Chondrocyte (in vitro differentiated cells): ENCODE results near the gene ARL2. TPM values are rescaled to one million over a fixed set of nuclear protein-coding genes. Genes with fewer than 3 reads are reported as not detected.
"Not testable (repeated sequence)": the region's sequence is repeated elsewhere in the genome, so short reads cannot be mapped to it uniquely, and the experiment has no call there.

Experiments used
- DNase-seq: peaks from one replicate; pipeline ENCODE4 v3.0.0; 2021; ENCODE audit warnings: mixed read lengths, low spot score
- H3K27ac Mint-ChIP-seq: one replicate; pipeline ENCODE4 v1.8.0; 2021; ENCODE audit warnings: mild to moderate bottlenecking, moderate library complexity, mixed read lengths; ENCODE audit not compliant: unreplicated experiment
- H3K27me3 Mint-ChIP-seq: 2 replicates; pipeline ENCODE4 v1.8.0; 2021; ENCODE audit warnings: low read depth, mixed read lengths
- H3K36me3 Mint-ChIP-seq: 2 replicates; pipeline ENCODE4 v1.8.0; 2021; ENCODE audit warnings: low read depth, mixed read lengths
- H3K4me1 Mint-ChIP-seq: 2 replicates; pipeline ENCODE4 v1.8.0; 2021; ENCODE audit warnings: low read depth, mild to moderate bottlenecking, mixed read lengths
- H3K4me3 Mint-ChIP-seq: one replicate; pipeline ENCODE4 v1.8.0; 2021; ENCODE audit warnings: mild to moderate bottlenecking, moderate library complexity, mixed read lengths; ENCODE audit not compliant: unreplicated experiment
- H3K9me3 Mint-ChIP-seq: 2 replicates; pipeline ENCODE4 v1.8.0; 2021; ENCODE audit warnings: low read depth, mixed read lengths
- CTCF ChIP-seq: fragments of 200-600 bp; sonication (generic); IDR thresholded peaks from 2 replicates; pipeline ENCODE4 v1.5.0; 2021; ENCODE audit warnings: antibody characterized with exemption, mild to moderate bottlenecking, moderate library complexity
- total RNA-seq: library from RNA; stranded (reverse); gene quantifications from 3 replicates; pipeline ENCODE4 v1.2.1, GENCODE V29; 2021

Gene ARL2
- total RNA-seq, 1 donor from 2014 or later: 85.5 TPM

GRCh38 chr11:65019824-65020223, 5.9 kb downstream of the ARL2 start:
- no peaks in the 10 kb centered on the region for H3K9me3 Mint-ChIP-seq
- H3K4me1 Mint-ChIP-seq: peaks cover 6% of the 10 kb centered on the region
- H3K4me3 Mint-ChIP-seq: no peak overlapping the region
- DNase-seq: peak; percentile 36
- no peak for TF ChIP-seq CTCF
- H3K36me3 Mint-ChIP-seq: peaks cover 16% of the 10 kb centered on the region
- no peaks in the 10 kb centered on the region for H3K27me3 Mint-ChIP-seq
- H3K27ac Mint-ChIP-seq: no peak overlapping the region

GRCh38 chr11:65021003-65021402, 7.0 kb downstream of the ARL2 start:
- TF ChIP-seq CTCF: no peak
- no peak overlapping the region for H3K27ac Mint-ChIP-seq
- DNase-seq: no peak
- peaks cover 16% of the 10 kb centered on the region for H3K36me3 Mint-ChIP-seq
- no peak overlapping the region for H3K4me3 Mint-ChIP-seq
- H3K4me1 Mint-ChIP-seq: no peaks in the 10 kb centered on the region
- no peaks in the 10 kb centered on the region for H3K27me3 Mint-ChIP-seq
- no peaks in the 10 kb centered on the region for H3K9me3 Mint-ChIP-seq

GRCh38 chr11:65021509-65021908, 7.5 kb downstream of the ARL2 start:
- H3K27me3 Mint-ChIP-seq: no peaks in the 10 kb centered on the region
- no peak overlapping the region for H3K4me3 Mint-ChIP-seq
- no peak for TF ChIP-seq CTCF
- DNase-seq: peak; percentile 62
- peaks cover 15% of the 10 kb centered on the region for H3K36me3 Mint-ChIP-seq
- no peaks in the 10 kb centered on the region for H3K4me1 Mint-ChIP-seq
- no peak overlapping the region for H3K27ac Mint-ChIP-seq
- H3K9me3 Mint-ChIP-seq: no peaks in the 10 kb centered on the region

DNA sequence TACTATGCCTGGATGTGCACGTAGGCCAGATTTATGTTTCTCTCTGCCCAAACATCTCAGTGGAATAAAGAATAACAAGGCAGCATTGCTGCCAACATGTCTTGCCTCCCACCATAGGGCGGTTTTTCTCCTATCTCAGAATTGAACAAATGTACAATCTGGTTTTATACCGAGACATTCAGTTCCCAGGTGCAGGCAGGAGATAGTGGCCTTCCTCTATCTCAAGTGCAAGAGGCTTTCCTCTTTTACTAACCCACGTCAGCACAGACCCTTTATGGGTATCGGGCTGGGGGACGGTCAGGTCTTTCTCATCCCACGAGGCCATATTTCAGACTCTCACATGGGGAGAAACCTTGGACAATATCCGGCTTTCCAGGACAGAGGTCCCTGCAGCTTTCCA, 9.5 kb downstream of the ARL2 start:
- H3K27me3 Mint-ChIP-seq, DNase-seq, H3K27ac Mint-ChIP-seq, H3K36me3 Mint-ChIP-seq, H3K9me3 Mint-ChIP-seq, H3K4me3 Mint-ChIP-seq: not testable (repeated sequence)
- peaks cover 12% of the 10 kb centered on the region for H3K4me1 Mint-ChIP-seq

- Mint-ChIP-seq H3K27ac (peak overlapping the region; percentile 87), H3K4me1 (peaks cover 15% of the 10 kb centered on the region), H3K9me3 (no peaks in the 10 kb centered on the region), H3K36me3 (peaks cover 3% of the 10 kb centered on the region), H3K27me3 (no peaks in the 10 kb centered on the region), H3K4me3 (peak overlapping the region; percentile 79)
- no peak for DNase-seq
- no peak for TF ChIP-seq CTCF
These were observed 12.8 kb downstream of the ARL2 start for GRCh38 chr11:65026810-65027209.

- no peaks in the 10 kb centered on the region for H3K36me3 Mint-ChIP-seq
- H3K4me1 Mint-ChIP-seq: peaks cover 15% of the 10 kb centered on the region
- peak; percentile 97 for DNase-seq
- H3K27ac Mint-ChIP-seq: peak within 1 kb of the TSS; percentile 87
- H3K27me3 Mint-ChIP-seq: no peaks in the 10 kb centered on the region
- H3K4me3 Mint-ChIP-seq: peak within 1 kb of the TSS; percentile 79
- peak; percentile 94 for TF ChIP-seq CTCF
- no peaks in the 10 kb centered on the region for H3K9me3 Mint-ChIP-seq
These were observed 13.5 kb downstream of the ARL2 start, which contains the start of gene SNX15 for GRCh38 chr11:65027213-65028067. TSS of gene SNX15 (plus strand) at chr11:65027439. CDS start at chr11:65027538, 99 bp downstream.
